DMS 273 (cell line): Measurements from ENCODE around the gene VPS54.
"Not testable (repeated sequence)": the region's sequence is repeated elsewhere in the genome, so short reads cannot be mapped to it uniquely, and the experiment has no call there.

Experiments used
- DNase-seq: peaks from one replicate; lab custom pipeline; 2025; ENCODE audit not compliant: unreplicated experiment; lab: John Stamatoyannopoulos, UW

The VPS54 gene

DNA sequence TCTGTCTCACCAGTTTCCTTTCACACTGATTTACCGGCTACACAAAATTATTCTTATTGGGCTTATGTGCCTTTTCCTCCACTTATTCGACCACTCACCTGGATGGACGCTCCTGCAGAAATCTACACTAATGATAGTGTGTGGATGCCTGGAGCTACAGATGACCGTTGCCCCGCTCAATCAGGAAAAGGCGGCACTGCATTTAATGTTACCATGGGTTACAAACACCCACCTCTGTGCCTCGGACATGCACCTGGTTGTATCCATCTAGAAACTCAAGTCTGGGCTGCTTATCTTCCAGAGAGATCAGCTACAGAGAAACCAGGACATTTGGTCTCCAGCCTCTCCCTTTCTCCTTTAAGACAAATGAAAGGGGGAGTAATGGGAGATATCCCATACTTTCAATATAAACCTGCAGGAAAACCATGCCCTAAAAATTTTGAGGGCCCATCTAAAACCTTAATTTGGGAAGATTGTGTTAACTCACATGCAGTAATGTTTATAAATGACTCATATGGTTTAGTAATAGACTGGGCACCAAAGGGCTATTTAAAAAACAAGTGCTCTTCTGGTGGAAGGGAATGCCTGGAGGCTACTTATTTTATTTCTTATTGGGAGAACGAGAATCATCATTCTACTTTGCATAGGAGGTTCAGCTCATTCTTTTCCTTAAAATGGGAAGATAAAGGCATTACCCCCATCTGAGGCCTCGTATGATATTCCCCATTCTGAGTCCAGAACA, 24.7 kb downstream of the VPS54 start:
- not testable (repeated sequence) for DNase-seq

DNA sequence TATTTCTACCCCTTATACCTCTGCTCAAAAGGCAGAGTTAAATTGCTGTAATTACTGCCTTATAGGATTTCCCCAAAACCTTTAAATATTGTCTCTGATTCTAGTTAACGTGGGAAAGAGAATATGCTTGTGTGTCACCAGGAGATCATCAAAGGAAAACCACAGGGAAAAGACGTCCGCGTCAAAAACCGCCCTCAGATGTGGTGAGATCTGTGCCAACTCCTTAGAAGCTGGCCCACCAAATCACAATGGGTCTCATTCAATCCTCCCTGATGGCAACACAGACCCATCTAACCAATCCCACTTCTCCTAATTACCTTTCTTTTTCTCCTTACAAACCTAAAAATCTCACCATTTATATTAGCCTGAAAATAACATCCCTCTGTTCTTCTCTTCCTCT, 25.4 kb downstream of the VPS54 start:
- no peak for DNase-seq

DNA sequence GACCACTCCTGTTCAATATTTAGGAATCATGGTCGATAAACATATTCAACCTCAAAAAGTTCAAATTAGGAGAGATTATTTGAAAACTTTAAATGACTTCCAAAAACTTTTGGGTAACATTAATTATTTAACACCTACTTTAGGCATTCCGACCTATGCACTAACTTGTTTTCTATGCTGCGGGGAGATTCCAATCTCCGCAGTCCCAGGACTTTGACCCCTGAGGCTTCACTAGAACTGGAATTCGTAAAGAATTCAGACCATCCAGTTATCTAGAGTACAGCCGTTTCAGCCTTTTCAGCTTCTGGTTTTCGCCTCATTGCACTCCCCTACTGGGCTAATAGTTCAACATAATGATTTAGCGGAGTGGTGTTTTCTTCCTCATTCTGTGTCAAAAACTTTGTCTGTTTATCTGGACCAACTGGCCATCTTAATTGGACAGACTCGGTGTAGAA, 26.1 kb downstream of the VPS54 start:
- not testable (repeated sequence) for DNase-seq

DNA sequence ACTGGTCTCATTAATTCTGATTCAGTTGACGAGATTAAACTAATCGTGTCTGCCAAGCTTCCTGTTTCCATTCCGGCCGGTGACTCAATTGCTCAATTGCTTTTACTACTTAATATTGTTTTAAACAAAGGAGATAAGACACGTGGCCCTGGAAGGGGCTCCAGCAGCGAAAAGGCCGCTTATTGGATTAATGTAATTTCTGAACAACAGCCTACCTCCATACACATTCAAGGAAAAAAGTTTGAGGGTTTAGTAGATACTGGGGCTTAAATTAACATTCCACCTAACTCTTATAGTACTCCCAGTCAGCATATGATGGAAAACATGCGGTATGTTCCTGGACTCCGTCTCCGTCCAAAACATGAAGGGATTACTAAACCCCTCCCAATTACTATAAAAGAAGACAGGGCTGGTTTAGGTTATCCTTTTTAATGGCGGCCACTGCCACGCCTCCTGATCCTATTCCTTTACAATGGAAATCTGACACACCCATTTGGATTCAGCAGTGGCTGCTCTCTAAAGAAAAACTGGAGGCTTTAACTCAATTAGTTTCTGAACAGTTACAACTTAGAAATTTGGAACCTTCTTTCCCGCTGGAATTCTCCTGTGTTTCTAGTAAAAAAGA, 27.1 kb downstream of the VPS54 start:
- DNase-seq: no peak

DNA sequence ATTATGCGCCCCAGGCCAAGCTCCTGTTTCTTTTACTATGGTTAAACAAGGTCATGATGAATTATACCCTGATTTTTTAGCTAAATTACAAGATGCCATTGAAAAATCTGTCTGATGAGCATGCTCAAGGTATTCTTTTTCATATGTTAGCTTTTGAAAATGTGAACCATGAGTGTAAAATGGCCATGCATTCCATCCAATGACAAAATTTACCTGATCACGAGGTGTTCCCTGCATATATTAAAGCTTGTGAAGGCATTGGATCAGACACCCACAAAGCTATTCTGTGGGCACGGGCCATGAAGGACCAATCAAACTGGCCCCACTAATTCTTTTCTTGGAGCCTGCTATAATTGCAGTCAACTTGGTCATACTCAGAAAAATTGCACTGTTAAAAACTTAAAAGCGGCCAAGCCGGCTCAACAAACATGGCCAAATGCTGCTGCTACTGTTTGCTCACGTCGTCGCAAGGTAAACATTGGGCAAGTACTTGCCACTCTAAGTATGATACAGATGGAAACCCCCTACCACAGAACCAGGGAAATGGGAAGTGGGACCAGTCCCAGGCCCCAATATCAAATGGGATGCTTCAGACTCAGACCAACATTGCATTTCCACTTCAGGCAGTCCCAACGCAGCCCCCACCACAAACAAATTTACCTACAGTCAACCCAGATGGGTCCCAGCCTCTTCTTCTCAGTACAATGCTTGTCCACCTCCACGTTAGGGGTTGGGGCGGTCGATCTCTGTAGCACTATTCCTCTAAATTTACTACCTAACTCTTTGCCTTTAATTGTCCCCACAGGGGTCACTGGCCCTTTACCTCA, 27.8 kb downstream of the VPS54 start:
- DNase-seq: not testable (repeated sequence)

DNA sequence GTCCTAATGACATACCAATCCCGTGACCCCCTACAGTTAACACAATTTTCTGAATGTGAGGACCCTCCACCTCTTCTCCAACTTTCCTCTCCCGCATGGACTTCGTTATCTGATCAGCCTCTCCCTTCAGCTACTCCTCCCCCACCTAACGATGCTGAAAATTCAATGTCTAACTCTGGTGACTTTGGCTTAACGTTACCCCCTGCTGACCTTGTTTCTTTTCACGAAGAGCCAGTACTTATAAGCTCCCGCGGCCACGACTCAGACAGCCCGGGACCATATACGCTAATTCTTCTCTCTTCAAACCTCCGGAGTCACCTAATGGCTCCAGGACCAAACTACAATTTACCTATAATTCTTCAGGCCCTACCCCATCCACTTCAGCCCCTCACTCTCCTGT, 29.2 kb downstream of the VPS54 start:
- DNase-seq: no peak

DNA sequence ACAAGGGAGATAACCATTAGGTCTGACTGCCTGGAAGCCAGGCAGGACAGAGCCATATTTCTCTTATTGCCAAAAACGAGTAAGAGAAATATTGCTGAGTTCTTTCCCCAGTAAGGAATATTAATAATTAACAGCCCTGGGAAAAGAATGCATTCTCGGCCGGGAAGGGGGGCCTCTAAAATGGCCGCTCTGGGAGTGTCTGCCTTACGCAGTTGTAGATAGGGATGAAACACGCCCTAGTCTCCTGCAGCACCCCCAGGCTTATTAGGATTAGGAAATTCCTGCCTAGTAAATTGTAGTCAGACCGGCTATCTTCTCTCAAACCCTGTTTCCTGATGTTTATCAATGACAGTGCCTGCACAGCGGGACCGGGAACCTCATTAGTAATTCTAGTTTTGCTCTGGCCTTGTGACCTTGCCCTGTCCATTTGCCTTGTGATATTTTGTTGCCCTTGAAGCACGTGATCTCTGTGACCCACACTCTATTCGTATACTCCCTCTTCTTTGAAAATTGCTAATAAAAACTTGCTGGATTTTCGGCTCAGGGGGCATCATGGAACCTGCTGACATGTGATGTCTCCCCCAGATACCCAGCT, 30.3 kb downstream of the VPS54 start:
- DNase-seq: not testable (repeated sequence)

DNA sequence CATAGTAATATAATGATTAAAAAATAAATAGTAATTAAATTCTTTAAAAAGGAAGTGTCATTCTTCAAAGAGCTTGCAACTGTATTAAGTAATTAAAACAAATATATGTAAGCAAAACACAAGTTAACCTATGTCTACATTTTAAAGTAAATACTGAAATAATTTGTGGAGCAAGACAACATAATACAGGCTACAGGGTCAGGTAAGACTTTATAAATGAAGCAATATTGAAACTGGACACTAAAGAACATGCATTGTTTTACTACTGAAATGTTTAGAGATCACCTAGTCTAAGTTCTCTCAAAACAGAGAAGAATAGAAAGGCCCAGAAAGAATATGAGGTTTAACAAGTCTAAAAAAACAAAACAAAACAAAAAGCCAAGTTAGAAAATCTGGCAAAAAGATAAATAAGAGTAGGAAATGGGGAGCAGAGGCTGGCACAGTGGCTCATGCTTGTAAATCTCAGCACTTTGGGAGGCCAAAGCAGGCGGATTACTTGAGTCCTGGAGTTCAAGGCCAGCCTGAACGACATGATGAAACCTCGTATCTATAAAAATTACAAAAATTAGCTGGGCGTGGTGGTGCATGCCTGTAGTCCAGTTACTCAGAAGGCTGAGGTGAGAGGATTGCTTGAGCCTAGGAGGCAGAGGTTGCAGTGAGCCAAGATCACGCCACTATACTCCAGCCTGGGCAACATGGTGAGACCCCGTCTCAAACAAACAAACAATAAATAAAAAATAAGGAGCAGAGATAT, 34.4 kb downstream of the VPS54 start:
- no peak for DNase-seq

DNA sequence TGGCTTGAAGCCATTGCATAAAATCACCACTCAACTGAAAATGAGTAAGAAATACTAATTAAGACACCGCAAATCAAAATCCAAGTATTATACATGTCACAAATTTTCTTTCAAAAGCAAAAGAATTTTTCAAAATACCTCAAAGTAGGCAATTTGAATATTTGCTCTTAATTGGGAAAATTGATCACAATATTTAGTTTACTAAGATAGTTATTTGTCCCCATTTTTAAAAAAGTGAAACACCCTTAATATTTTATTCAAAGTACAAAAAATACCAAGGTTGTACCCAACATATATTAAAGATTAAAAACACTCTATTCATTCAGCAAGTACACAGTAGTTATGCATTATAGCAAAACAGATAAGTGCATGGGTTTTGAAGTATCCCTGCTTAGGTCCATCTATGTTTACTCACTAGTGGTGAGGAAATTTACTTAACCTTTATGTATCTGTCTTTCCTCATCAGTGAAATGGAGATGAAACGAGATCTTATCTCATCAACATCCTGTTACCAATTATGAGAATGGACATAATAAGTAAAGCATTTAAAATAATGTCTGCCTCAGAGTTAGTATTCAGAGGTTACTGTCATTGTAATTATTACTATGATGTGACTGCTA, 35.1 kb downstream of the VPS54 start:
- DNase-seq: no peak

DNA sequence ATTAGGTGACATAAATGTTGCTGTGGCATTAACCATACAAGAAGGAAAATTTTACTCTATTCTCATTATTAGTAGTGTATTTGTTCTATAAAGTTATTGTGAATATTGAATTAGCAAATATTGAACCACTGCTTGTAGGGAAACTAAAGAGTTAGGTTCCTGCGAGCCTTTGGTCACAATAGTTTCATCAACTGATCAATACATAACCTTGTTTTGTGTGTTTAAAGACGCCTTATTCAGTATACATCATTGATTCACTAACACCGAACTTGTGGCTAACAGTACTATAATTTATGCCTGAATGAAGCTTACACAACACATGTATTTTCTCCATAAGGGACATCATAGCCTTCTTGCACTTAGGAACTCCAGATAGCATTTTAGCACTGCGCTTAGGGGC, 36.9 kb downstream of the VPS54 start:
- DNase-seq: no peak

DNA sequence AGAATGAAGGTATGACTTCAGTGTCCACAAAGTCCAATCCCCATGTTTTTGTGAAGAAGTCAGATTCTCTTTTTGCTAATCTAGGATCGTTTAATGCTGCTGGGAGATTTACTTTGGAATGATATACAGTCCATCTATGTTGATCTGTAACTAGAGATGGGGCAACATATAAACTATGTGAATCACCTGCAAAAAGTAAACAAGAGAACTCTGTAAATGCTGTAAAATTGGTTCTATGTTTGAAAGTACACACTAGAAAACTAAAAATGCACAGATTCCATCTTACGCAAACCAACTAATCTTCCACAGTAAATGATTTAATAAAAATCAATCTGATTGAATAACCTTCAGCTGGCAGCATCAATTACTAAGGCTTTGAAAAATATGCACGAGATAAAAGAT, 37.5 kb downstream of the VPS54 start:
- DNase-seq: no peak

DNA sequence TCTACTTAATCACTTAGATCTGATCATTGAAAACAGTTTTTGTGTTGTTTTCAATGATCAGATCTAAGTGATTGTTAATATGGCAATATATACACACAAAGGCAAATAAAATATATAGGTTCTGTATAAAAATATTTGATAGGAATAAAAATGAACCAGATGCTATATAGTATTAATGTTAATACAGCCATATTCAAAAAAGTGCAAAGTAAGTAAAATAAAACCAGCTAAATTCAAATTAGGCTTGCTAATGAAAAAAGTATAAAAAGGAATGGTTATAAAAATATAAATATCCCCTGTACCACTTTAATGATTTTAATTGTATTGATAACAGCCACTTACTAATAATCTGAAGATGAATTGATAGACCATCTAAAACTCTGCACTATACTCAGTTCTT, 38.4 kb downstream of the VPS54 start:
- no peak for DNase-seq

DNA sequence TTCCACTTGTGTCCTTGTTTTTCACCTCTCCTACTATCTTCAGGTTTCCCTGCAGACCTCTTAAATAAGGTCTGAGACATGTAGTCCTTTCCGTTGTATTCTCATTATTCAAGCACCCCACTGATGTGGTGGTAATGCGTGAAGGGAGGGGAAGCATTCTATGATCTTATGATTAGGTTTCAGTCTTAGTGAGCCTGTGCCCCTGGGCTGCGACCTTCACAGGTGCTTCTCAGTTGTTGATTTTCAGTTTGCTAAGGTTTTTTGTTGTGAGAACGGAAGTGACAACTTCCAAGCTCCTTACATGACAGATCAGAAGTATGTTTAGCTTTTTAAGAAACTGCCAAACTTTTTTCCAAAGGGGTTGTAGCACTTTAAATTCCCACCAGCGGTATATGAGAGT, 41.3 kb downstream of the VPS54 start:
- no peak for DNase-seq

DNA sequence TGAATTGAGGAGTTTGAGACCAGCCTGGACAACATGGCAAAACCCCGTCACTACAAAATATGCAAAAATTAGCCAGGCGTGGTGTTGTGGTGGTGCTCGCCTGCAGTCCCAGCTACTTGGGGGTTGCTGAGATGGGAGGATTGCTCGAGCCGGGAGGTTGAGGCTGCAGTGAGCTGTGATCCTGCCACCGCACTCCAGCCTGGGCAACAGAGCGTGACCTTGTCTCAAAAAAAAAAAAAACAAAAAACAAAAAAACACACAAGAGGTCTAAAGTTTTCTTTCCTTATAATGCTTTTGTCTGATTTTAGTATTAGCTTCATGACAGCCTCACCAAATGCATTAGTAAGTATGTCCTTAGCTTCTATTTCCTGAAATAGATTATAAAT, 43.1 kb downstream of the VPS54 start:
- no peak for DNase-seq

DNA sequence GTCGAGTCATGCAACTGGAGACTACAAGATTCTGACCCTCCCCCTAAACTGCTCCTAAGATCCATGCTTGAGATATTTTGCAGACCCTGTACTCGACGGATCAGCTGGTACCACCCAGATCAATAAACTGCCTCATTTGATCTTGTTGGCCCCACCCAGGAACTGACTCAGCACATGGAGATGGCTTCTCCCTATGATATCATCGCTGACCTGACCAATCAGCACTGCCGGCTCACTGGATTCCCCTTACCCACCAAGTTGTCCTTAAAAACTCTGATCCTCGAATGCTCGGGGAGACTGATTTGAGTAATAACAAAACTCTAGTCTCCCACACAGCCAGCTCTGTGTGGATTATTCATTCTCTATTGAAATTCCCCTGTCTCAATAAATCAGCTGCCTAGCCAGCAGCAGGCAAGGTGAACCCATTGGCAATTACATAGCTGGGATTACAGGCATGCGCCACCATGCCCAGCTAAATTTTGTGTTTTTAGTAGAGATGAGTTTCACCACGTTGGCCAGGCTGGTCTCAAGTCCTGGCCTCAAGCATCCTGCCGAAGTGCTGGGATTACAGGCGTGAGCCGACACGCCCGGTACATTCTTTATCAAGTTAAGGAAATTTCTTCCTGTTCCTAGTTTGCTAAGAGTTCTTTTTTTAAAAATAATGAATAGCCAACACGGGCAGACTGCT, 43.6 kb downstream of the VPS54 start:
- no peak for DNase-seq

DNA sequence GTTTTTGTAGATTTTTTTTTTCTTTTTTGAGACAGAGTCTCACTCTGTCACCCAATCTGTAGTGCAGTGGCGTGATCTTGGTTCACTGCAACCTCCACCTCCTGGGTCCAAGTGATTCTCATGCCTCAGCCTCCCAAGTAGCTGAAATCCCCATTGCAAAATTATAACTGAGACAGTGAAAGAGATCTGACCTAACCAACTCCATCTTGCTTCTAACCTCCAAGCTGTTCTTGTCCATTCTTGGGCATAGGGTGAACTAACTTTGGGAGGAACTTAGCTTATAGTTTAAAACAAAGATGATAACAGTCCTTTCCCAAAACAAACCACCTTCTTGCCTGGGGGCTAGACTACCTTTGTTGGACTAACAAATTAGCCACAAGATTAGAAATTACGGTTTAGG, 44.2 kb downstream of the VPS54 start:
- not testable (repeated sequence) for DNase-seq

DNA sequence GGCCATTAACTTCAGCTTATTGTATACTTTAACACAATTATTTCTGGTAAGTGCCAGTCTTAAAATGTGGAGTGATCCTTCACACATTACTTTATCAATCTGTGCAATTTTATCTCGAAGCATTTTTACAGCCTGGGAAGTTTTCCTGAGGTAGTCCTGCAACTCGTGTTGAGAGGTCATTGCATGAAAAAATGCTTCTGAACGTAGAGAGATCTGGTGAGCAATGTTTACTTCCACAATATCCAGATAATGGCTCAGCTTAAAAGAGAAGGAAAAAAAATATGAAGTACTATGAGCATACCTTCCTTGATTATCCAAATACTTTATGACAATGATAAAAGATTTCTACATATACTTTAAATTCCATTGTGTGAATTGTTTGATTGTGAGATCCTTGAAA, 57.0 kb downstream of the VPS54 start:
- no peak for DNase-seq

DNA sequence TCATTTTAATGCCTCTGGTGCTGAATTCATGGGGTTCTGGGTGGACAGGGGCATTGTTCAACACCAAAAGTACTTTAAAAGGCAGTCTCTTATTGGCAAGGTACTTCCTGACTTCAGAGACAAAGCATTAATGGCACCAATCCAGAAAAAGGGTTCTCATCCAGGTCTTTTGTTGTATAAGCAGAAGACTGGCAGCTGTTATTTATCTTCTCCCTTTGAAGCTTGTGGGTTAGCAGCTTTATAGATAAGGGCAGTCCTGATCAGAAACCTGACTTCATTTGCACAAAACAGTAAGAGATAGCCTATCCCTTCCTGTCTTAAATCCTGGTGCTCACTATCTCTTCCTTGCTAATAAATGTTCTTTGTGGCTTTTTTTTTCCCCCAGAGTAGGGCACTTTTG, 68.8 kb downstream of the VPS54 start:
- DNase-seq: peak; percentile 2

DNA sequence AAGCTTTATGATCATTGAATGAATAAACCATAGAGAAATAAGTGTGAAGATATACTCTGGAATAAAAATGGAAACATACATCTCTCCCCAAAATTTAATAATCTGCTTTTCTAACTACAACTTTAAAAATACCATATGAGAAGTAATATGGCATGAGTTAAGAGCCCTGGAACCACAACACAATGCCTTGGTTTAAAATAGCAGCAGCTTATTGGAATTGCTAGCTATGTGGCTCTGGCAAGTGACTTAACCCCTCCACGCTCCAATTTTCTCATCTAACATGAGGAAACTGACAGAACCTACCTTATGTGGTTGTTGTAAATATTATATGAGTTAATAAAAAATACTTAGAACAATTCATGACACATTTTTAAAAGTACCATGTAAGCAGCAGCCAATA, 76.4 kb downstream of the VPS54 start:
- no peak for DNase-seq

DNA sequence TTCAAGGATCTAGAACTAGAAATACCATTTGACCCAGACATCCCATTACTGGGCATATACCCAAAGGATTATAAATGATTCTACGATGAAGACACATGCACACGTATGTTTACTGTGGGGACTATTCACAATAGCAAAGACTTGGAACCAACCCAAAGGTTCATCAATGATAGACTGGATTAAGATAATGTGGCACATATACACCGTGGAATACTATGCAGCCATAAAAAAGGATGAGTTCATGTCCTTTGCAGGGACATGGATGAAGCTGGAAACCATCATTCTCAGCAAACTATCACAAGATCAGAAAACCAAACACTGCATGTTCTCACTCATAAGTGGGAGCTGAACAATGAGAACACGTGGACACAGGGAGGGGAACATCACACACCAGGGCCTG, 87.1 kb downstream of the VPS54 start:
- DNase-seq: not testable (repeated sequence)
